GM04504 (cell line): ENCODE data around the gene DKK3.

Source experiments
- DNase-seq: peaks from one replicate; pipeline ENCODE4 v3.0.0-alpha.2; 2012; ENCODE audit warnings: low read depth

The DKK3 gene

DNA sequence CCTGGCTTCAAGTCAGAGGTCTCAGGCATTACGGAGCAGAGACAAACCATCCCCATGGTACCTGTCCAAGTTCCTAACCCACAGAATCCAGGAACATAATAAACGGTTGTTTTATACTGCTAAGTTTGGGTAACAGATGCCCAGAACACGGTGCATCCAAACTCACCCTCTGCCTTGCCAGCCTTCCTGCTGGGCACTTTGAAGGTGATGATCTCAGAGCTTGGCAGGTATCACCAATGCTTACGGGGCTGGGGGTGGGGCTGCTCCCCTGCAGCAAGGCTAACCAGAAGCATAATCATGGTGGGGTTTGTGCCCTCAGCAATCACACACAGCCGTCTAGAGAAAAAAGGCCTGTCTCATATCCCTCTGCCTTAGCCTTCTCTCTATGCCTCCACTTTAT, 27.1 kb downstream of the DKK3 start:
- DNase-seq = no peak

DNA sequence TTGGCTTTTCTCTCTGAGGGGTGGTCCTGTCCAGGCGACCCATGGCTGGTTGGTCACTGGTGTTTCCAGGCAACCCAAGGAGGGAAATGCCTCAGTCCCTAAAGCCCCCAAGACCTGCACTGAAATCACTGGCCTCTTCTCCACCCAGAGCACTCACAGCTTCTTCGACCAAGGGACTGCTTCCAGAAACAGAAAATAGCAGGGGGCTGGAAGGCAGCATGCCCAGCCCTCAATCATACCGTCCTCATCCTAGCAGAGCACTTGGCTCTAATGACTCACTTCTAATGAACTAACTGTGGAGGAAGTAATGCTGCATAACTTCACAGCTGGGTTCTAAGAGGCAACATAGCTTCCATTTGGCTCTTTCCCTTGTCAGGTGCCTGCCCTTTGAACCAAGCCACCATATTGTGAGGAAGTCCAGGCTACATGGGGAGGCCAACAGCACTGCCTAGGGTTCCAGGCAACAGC, 27.6 kb downstream of the DKK3 start:
- no peak for DNase-seq

DNA sequence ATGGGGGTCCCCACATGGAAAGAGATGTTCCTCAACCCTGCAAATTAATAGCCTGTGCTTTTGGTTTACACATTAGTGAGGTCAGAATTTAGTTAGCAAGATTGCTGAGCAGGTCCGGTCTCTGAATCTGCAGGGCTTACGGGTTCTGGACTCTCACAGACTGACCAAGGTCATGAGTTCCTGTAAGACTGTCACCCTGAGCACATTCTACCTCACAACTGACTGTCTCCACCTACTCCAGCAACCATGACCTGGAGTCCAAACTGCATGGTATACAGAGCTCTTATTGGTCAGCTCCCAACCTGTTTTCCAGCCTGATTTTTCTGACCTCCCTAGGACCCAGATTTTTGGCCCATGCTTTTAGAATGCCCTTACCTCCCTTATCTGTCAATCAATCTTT, 28.2 kb downstream of the DKK3 start:
- DNase-seq = no peak

DNA sequence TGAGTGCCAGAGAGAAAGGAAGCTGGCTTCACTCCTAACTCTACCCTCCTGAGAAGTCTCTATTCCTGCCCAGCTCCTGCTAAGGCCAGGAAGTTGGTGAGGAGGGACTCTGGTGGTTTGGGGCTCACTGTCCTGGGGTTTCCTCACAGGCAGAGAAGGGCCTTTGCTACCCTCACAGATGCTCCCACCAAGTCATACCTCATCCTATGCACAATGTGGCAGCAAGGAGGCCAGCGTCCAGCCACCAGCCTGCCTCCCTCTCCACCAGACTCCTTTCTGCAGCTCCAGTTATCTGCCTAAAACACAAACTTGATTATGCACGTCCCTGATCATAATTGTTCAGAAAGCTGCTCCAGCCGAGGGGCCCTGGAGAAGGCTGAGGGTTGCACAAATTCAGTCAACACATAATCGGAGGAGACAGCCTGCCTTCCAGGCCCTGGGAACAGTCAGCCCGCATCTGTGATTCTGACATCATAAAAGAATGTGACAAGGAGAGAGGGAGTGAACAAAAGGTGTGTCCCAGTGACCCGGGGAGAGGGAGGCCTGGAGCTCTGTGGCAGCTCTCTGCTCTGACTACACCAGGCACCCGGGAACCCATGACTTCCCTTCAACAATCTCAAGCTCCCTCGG, 28.8 kb downstream of the DKK3 start:
- DNase-seq = peak; percentile 64

DNA sequence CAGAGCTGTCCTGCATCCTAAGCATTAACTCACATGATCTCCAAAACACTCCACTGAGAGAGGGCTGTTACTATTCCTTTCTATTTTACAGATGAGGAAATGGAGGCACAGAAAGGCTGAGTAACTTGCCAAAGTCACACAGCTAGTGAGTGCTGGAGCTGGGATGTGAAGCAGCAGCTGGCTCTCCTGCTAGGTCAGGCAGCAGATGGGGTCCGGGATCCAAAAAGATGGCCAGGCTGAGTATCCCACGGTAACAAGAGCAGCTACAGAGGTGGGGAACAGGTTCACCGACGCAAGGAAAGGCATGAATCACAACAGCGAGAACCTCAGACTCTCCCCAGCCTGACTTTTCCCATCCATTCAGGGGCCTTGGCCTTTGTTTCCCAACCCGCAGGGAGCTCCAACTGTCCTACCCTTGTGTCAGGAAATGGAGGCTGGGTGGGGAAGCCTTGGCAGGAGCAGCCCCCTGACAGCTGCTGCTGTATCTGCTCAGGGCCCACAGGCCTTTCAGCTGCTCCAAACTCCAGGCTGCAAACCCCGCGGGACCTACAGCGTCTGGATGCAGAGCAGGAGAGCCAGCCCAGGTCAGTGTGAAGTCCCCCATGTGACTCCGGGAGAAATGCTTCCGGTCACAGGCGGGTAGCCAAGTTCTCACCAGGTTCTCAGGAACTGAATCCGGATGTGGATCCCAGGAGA, 29.5 kb downstream of the DKK3 start:
- peak; percentile 80 for DNase-seq

DNA sequence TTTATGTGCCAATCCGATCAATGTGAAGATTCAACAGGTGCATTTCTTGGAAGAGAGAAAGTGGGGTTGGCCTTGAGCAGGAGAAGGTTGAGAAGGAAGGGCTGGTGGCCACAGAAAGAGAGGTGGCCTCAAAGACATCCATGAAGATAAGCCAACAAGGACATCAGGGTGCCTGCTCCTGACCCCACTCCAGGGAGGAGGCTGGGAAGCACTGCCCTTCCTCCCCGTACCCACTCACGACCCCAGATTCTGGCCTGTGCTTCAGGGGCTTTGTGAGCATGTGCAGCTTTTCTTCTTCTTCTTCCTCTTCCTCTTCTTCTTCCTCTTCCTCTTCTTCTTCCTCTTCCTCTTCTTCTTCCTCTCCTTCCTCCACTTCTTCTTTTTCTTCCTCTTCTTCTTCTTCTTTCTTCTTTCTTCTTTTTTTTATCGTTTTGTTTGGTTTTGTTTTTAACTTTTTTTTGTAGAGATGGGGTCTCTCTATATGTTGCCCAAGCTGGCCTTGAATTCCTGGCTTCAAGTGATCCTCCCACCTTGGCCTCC, 30.3 kb downstream of the DKK3 start:
- DNase-seq = no peak

DNA sequence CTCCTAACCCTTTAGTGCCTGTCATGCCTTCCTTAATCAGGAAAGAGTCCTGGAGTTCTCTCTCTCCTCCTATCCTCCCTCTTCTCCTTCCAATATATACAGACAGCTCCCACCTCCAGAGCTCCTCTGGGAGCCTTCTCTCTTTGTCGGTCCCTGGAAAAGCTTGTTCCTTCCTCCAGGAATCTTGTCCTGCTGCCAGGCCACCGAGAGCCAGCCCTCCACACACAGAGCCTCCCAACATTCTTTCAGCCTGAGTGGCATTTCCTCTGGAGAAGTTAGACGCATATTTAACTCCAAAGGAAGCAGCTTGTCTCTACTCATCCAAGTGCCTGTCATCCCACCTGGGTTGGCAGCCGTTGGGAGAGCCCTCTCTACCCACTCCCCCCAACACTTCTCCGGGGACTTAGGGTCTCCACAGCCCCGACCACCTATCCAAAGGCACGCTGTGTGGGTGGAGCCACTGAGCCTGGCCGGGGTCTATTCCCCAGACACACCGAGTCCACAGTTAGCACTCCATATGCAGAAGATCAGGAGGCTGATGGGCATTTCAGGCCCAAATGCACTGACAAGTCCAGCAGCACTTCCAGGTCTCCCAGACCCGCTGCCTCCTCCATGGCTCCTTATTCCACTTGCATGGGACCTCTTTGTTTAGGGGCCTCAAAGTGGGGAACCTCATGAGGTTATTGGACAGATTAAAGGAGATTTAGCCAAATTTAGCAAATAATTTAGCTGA, 31.1 kb downstream of the DKK3 start:
- peak; percentile 90 for DNase-seq

DNA sequence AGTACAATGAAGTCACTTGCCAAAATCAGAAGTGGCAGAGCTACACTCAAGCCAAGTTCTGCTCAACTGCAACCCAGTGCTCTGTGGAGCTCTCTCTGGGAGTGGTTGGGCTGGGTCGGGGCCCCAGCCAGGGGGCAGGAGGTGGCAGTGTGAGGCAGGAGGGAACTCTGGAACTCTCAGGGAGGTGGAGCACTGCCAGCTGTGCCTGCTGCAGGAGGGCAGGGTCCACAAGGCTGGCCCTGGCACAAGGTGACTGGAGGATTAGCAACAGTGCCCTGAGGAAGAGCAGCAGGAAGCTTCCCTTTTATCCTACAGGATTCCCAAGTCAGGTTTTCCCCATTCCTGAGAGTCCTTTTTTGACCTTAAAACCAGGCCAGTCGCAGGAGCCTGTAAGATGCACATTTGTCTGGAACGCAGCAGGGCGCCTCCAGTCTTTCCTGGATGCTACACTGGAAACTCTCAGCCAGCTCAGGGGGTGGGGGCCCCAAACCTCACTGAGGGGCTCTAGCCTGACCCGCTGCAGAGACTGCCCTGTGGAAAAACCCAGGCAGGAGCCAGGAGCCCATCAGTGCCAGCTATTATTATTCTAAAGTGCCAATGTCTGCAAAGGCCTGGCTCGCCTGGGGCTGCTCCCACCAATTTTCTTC, 31.8 kb downstream of the DKK3 start:
- no peak for DNase-seq

DNA sequence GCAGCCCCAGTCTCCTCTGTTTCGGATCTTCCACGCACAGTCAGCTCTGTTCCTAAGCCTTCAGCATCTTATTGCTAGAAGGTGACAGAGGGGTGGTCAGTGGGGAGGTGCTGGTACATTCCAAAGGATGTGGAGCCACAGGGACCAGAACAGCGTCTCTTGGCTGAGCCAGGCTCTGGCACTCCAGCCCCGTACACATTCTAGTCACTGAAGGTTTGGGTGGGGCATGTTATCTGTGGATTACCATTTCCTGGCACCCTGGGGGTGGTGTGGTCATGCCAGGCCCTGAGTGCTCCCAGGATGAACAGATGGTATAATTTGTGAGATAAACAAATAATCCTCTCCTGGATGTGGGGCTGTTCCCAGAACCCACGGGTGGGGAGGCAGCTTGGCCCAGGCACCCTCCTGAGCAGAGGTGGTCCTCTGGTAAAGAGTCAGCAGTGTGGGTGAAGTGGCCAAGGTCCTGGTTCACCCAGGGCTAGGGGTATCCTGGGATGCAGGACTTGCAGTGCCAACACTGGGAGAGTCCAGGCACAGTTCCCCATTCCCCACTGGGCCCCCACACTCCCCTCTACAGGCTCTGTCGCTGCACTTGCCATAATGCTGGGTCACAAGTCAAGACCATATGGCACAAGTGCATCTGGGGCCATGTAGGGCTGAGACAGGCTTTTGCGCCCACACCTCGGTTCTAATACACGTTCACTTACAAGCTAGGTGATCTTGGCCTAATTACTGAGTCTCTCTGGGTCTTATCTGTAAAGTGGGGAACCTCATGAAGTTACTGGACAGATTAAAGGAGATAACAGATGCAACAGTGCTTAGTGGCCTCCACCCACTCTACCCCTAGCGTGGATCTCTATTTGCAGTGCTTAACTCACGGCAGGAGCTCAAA, 33.0 kb downstream of the DKK3 start:
- no peak for DNase-seq

DNA sequence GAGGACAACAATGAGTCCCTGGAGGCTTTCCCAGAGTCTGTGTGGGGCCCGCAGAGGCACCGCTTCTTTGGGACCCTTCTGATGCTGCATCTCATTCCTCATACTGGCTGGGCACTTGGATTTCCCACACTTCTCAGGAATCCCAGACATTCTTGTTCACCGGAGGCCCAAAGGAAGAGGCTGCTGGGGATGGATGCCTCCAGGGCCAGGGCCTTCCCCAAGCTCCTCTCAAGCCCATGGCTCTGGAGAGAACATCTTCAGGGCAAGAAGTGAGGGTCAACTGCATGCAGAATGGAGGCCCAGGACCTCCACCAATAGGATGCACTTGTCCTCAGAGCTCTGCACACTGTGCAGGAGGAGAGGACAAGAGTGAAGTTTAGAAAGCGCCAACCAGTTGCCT, 34.6 kb downstream of the DKK3 start:
- no peak for DNase-seq

DNA sequence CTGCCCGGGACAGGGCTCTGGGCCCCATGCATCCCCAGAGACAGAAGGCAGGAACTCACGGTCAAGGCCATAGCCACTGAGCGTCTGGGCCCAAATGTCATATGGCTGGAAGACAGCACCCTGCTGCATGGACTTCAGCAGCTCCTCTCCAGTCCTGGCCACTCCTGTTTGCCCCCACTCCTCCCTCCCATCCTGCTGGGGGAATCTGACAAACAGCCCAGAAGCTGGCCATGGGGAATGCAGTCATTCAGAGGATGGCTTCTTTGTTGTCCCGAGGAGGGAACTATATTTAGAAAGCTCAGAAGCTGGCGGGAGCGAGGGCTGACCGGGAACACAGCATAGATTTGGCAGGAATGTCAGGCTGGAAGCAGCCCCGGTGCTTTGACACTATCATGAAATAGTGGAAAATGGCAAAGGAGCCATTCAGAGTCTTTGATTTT, 35.0 kb downstream of the DKK3 start:
- DNase-seq = peak; percentile 71

DNA sequence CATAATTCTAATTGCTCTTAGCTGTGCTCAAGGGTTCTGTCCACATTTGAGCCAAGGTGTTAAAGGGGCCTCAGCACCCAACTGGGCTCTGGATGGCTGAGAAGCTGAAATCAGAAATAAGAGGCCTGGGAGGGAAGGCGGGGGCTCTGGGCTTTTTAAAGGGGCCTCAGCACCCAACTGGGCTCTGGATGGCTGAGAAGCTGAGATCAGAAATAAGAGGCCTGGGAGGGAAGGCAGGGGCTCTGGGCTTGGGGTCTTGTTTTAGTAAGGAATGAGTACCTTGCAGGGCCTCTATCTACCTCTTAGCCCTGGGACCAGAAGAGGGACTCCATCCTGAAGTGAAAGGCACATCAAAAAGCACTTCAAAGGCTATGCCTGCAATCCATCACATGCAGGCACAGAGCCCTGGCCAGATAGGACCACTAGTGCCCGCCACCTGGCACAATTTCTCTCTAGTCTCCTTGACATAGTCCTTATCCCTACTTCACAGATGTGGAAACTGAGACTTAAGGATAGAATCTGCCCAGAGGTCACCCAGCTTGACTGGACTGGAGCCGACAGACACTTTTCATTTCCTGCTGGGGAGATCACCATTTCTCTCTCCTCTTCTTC, 35.6 kb downstream of the DKK3 start:
- no peak for DNase-seq

DNA sequence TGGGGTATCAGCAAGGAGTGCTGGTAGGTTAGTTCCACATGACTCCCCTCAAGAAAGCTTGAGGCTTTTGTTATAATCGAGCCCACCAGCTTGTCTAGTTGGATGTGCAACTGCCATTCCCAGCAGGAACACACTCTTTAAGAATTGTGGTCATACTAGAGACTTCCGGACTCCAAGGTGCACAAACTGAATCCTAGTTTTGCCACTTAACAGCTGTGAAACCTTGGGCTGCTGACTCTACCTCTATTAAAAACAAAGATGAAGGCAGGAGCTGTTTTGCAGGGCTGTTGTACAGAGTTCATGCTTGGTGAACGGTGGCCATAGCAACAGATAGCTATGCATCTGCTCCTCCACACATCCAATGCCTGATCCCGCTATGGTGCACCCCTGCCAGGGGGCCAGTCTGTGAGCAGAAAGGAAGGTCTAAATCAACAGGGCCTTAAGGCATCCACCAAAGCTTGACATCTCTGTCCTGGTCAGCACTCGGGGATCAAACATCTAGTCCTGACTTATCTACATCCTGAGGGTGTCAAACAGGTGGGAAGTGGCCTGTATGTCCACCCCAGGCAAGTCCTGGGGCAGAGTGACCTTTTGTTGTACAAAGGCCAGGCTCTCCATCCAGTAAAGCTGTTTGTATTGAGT, 36.4 kb downstream of the DKK3 start:
- no peak for DNase-seq

DNA sequence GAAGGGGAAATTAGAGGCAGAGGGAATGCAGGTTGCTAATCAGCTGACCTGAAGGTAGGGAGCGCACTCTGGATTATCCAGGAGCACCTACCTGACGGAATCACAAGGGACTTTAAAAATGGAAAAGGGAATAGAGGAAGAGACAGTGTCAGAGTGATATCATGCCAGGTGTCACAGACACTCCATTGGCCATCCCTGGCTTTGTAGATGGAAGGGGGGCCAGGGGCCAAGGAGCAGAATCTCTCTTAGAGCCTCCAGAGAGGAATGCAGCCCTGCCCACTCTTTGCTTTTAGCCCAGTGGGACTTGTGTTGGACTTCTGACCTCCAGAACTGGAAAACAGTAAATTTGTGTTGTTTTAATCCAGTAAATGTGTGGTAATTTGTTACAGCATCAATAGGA, 37.9 kb downstream of the DKK3 start:
- DNase-seq = no peak

DNA sequence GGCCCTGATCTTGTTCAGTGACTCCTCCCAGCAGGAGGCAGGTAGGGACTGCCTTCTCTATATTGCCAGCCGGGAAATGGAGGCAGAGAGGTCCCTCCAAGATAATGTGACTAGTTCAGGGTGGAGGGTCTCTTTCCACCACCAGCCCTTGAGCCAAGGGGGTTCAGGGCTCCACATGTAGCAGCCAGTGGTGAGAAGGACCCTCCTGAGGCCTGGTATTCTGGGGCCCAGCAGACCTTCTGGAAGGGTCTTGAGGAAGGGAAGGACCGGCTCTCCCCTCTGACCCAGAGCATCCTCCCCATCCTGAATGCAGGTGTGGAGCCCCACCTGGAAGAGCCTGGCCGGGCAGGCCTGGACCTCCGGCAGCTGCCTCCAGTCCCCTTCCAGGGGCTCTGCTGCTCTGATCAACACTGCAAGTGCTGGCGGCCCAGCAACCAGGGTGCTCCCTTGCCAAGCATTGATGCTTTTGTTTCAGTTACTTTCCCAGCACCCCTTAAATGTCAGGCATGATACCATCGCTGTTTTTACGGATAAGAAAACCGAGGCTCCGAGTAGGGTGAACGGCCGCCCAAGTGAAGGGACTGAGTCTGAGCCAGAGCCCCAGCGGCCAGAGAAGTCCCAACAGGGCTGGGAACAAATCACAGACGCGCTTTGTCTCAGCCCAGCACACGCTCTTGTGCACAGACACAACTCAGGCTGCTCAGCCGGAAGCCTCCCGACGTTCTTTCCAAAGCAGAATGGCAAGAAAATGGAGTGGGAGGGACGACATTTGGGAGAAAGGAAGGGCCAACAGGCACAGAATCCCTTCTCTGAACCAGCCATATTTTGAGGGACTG, 38.8 kb downstream of the DKK3 start:
- no peak for DNase-seq

DNA sequence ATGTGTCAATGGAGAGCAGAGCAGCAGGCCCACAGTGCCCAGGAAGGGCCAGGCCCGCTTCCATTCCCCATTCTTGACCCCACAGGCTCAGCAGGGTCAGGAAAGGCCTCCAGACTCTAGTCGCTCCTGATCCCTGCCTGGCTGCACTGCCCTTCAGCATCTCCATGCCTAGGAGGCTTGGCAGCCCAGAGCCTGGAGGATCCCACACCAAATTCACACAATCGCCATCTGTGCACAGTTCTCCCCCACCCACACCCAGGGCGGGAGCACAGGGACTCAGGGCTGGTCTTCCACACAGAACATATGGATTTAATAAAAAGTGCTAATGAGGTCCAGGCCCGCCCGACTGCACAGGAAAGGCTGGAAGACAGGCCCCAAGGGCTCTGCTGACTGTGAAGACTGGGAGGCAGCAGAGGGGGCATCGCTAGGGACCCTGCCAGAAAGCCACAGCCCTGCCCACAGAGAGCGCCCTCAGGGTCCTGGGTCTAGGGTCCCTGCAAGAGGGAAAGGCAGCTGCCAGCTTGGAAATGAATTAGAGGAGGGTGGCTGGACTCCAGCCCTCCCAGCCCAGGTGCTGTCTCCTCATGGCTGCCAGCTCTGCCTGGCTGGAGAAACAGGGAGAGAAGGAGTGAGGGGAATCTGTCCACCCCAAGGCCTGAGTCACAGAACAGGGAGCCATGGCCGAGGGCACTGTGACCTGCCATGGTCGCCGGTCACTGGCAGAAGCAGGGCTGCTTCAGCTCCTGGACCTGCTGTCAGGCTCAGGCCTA, 39.7 kb downstream of the DKK3 start:
- peak; percentile 84 for DNase-seq

DNA sequence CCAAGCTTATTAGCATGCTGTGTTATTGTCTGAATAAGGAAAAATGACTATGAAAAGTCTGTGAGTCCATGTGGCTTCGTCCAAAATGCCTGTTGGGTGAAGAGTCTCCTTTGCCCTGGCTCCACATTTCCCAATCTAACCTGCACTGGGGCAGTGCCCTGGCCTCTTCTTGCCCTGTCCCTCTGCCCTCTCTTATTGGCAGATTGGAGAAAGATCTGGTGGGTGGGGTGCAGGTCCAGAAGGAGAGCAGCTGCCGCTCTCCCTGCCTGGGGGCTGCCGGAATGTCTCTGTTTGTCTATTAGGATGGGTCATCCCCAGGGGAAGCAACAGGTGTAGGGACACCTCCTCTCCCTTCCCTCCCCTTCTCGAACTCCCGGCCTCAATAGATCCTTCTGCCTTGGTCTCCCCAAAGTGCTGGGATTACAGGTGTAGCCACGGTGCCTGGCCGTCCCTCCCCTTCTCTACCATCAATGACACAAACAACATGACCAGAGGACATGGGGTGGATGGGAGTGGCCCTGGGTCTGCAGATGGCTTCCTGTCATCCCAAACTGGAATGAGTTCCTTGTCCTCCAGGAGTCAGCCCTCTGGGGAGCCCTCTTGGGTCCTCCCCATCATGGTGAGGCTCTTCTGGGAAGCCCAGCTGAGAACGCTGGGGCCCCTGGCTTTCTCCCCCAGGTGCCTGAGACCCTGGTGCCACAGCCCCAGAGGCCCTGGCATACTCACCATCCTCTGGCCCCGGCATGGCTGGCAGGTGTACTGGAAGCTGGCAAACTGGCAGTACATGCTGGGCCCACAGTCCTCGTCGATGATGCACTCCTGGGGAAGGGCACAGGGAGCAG, 40.5 kb downstream of the DKK3 start:
- DNase-seq = no peak
